EH (cell line): ENCODE measurements around the gene YIF1A.
"Not testable (repeated sequence)": the region's sequence is repeated elsewhere in the genome, so short reads cannot be mapped to it uniquely, and the experiment has no call there.

ENCODE experiments used
- DNase-seq: peaks from one replicate; pipeline ENCODE4 v3.0.0-alpha.2; 2015; ENCODE audit warnings: low read depth

YIF1A gene

GRCh38 chr11:66326261-66327111 lies 37.5 kb upstream of the YIF1A start:
- DNase-seq: peak; percentile 92

GRCh38 chr11:66325263-66325671 lies 36.3 kb upstream of the YIF1A start:
- no peak for DNase-seq

- peak; percentile 78 for DNase-seq
Observed at GRCh38 chr11:66324664-66325063, 35.7 kb upstream of the YIF1A start.

- no peak for DNase-seq
Observed at GRCh38 chr11:66323684-66324083, 34.7 kb upstream of the YIF1A start.

- no peak for DNase-seq
Observed at GRCh38 chr11:66322732-66323427, 33.9 kb upstream of the YIF1A start.

- DNase-seq: no peak
Observed at GRCh38 chr11:66321606-66322005, 32.7 kb upstream of the YIF1A start.

GRCh38 chr11:66320748-66321147 lies 31.8 kb upstream of the YIF1A start:
- DNase-seq: not testable (repeated sequence)

GRCh38 chr11:66320289-66320688 lies 31.3 kb upstream of the YIF1A start:
- DNase-seq: not testable (repeated sequence)

GRCh38 chr11:66318600-66318970 lies 29.6 kb upstream of the YIF1A start:
- DNase-seq: no peak

- DNase-seq: peak; percentile 86
Observed at GRCh38 chr11:66317723-66318599, 29.0 kb upstream of the YIF1A start.

GRCh38 chr11:66317322-66317722 lies 28.4 kb upstream of the YIF1A start:
- peak; percentile 79 for DNase-seq

- DNase-seq: peak; percentile 90
Observed at GRCh38 chr11:66316849-66317251, 27.9 kb upstream of the YIF1A start, which contains the start of gene CD248. Gene CD248 (minus strand): TSS chr11:66317044. CDS start chr11:66317027, 17 bp downstream.

- peak; percentile 44 for DNase-seq
Observed at GRCh38 chr11:66315921-66316811, 27.2 kb upstream of the YIF1A start.

- no peak for DNase-seq
Observed at GRCh38 chr11:66315498-66315885, 26.5 kb upstream of the YIF1A start.

- DNase-seq: no peak
Observed at GRCh38 chr11:66314561-66315497, 25.9 kb upstream of the YIF1A start.

- no peak for DNase-seq
Observed at GRCh38 chr11:66314186-66314501, 25.2 kb upstream of the YIF1A start.

GRCh38 chr11:66313321-66314185 lies 24.6 kb upstream of the YIF1A start:
- DNase-seq: peak; percentile 63

- DNase-seq: peak; percentile 100
Observed at GRCh38 chr11:66312549-66313320, 23.8 kb upstream of the YIF1A start.
